KMS-11 (cell line): ENCODE measurements around the gene ZSWIM8.

Experiments
- H2AFZ ChIP-seq: fragments of 200-600 bp; sonication (generic); 2 replicates; pipeline ENCODE4 v1.6.1; 2016; ENCODE audit warnings: antibody characterized with exemption, mixed run types, low read depth
- H3K27ac ChIP-seq: fragments of 200-600 bp; sonication (generic); 2 replicates; pipeline ENCODE4 v1.6.1; 2016; ENCODE audit warnings: mild to moderate bottlenecking, mixed run types
- H3K27me3 ChIP-seq: fragments of 200-600 bp; sonication (generic); 2 replicates; pipeline ENCODE4 v1.6.1; 2017; ENCODE audit warnings: mild to moderate bottlenecking, low read depth, mixed run types, moderate library complexity; ENCODE audit not compliant: insufficient read depth
- H3K36me3 ChIP-seq: fragments of 200-600 bp; sonication (generic); 2 replicates; pipeline ENCODE4 v1.6.1; 2017; ENCODE audit warnings: mild to moderate bottlenecking, mixed run types; ENCODE audit not compliant: insufficient read depth
- H3K4me1 ChIP-seq: fragments of 200-600 bp; sonication (generic); 2 replicates; pipeline ENCODE4 v1.6.1; 2016; ENCODE audit warnings: mild to moderate bottlenecking, low read depth, mixed run types; ENCODE audit not compliant: poor library complexity, severe bottlenecking
- H3K4me2 ChIP-seq: fragments of 200-600 bp; sonication (generic); 2 replicates; pipeline ENCODE4 v1.7.0; 2016; ENCODE audit warnings: mild to moderate bottlenecking, mixed run types
- H3K4me3 ChIP-seq: fragments of 200-600 bp; sonication (generic); IDR thresholded peaks from 2 replicates; pipeline ENCODE4 v1.6.1; 2017; ENCODE audit warnings: low read depth, low read length, mixed read lengths; ENCODE audit not compliant: insufficient read depth
- H3K79me2 ChIP-seq: fragments of 200-600 bp; sonication (generic); 2 replicates; pipeline ENCODE4 v1.6.1; 2016; ENCODE audit warnings: low read depth, mixed run types; ENCODE audit not compliant: insufficient read depth
- H3K9ac ChIP-seq: fragments of 200-600 bp; sonication (generic); 2 replicates; pipeline ENCODE4 v1.6.1; 2016; ENCODE audit warnings: mild to moderate bottlenecking, mixed run types
- H4K20me1 ChIP-seq: fragments of 200-600 bp; sonication (generic); 2 replicates; pipeline ENCODE4 v1.6.1; 2016; ENCODE audit warnings: mild to moderate bottlenecking, mixed run types; ENCODE audit not compliant: insufficient read depth
- TF ChIP-seq, protein P1 (sequence below): fragments of 200-600 bp; sonication (generic); conservative IDR thresholded peaks from 2 replicates; pipeline ENCODE4 v1.6.1; 2017; ENCODE audit warnings: low read depth, mild to moderate bottlenecking, antibody characterized with exemption, low read length, moderate library complexity, mixed read lengths

Gene ZSWIM8

DNA sequence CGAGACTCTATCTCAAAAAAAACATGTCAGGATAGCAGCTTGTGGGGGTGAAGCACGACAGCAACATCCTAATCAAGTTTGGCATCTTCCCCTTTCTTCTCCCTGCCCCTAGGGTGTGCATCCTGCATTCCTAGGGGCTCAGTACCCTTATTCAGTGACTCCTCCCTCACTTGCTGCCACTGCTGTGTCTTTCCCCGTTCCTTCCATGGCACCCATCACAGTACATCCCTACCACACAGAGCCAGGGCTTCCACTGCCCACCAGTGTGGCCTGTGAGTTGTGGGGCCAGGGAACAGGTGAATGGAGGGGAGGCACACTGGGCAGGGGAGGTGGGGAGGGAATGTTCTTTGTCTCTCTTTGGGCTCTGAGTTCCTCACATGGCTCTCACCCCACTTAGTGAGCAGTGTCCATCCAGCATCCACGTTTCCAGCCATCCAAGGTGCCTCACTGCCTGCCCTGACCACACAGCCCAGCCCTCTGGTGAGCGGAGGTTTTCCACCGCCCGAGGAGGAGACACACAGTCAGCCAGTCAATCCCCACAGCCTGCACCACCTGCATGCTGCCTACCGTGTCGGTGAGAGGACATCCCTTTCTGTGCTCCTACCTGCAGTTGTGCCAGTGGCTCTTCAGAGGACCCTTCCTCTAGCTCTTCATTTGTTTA, 14.6 kb downstream of the ZSWIM8 start:
- Histone ChIP-seq H3K4me3 (no peak overlapping the region), H3K4me1 (peaks cover 24% of the 10 kb centered on the region), H4K20me1 (no peaks in the 10 kb centered on the region), H3K27me3 (no peaks in the 10 kb centered on the region), H3K79me2 (no peaks in the 10 kb centered on the region), H3K27ac (no peak overlapping the region), H3K4me2 (no peak overlapping the region), H3K36me3 (no peaks in the 10 kb centered on the region), H3K9ac (no peak overlapping the region), H2AFZ (no peak overlapping the region)
- TF ChIP-seq, protein P1, sequence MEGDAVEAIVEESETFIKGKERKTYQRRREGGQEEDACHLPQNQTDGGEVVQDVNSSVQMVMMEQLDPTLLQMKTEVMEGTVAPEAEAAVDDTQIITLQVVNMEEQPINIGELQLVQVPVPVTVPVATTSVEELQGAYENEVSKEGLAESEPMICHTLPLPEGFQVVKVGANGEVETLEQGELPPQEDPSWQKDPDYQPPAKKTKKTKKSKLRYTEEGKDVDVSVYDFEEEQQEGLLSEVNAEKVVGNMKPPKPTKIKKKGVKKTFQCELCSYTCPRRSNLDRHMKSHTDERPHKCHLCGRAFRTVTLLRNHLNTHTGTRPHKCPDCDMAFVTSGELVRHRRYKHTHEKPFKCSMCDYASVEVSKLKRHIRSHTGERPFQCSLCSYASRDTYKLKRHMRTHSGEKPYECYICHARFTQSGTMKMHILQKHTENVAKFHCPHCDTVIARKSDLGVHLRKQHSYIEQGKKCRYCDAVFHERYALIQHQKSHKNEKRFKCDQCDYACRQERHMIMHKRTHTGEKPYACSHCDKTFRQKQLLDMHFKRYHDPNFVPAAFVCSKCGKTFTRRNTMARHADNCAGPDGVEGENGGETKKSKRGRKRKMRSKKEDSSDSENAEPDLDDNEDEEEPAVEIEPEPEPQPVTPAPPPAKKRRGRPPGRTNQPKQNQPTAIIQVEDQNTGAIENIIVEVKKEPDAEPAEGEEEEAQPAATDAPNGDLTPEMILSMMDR, result no peak

DNA sequence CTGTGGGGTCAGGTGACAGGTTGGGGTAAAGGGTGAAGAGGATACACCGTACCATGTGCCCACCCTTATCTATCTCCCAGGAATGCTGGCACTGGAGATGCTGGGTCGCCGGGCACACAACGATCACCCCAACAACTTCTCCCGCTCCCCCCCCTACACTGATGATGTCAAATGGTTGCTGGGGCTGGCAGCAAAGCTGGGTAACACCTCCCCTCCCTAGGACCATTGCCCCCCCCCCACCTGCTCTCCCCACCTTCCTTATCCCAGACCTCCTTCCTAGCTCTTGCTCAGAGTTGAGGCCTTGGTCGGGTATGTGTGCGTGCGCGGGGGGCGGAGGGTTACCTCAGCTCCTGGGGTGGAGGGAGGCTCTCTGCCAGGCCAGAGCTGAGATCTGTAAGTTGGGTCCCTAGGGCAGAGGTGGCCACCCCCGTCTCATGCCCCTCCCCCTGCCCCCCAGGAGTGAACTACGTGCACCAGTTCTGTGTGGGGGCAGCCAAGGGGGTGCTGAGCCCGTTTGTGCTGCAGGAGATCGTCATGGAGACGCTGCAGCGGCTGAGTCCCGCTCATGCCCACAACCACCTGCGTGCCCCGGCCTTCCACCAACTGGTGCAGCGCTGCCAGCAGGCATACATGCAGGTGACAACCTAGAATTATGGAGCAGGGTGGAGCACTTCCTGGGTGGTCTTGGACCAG, 15.3 kb downstream of the ZSWIM8 start:
- H3K27me3 ChIP-seq, result no peaks in the 10 kb centered on the region
- H3K79me2 ChIP-seq, result no peaks in the 10 kb centered on the region
- H3K4me2 ChIP-seq, result no peak overlapping the region
- no peak overlapping the region for H3K4me3 ChIP-seq
- H3K27ac ChIP-seq, result no peak overlapping the region
- H3K9ac ChIP-seq, result no peak overlapping the region
- no peak overlapping the region for H2AFZ ChIP-seq
- TF ChIP-seq, protein P1, result no peak
- H4K20me1 ChIP-seq, result no peaks in the 10 kb centered on the region
- H3K4me1 ChIP-seq, result peaks cover 31% of the 10 kb centered on the region
- H3K36me3 ChIP-seq, result no peaks in the 10 kb centered on the region

DNA sequence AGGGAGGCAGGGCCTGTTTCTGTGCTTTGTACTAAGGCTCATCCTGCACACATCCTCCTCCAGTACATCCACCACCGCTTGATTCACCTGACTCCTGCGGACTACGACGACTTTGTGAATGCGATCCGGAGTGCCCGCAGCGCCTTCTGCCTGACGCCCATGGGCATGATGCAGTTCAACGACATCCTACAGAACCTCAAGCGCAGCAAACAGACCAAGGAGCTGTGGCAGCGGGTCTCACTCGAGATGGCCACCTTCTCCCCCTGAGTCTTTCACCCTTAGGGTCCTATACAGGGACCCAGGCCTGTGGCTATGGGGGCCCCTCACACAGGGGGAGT, 15.8 kb downstream of the ZSWIM8 start:
- TF ChIP-seq, protein P1, result no peak
- no peaks in the 10 kb centered on the region for H3K79me2 ChIP-seq
- H3K4me3 ChIP-seq, result no peak overlapping the region
- no peak overlapping the region for H3K9ac ChIP-seq
- peaks cover 34% of the 10 kb centered on the region for H3K4me1 ChIP-seq
- no peak overlapping the region for H2AFZ ChIP-seq
- no peaks in the 10 kb centered on the region for H3K36me3 ChIP-seq
- H3K27me3 ChIP-seq, result no peaks in the 10 kb centered on the region
- H3K27ac ChIP-seq, result no peak overlapping the region
- H3K4me2 ChIP-seq, result no peak overlapping the region
- no peaks in the 10 kb centered on the region for H4K20me1 ChIP-seq

DNA sequence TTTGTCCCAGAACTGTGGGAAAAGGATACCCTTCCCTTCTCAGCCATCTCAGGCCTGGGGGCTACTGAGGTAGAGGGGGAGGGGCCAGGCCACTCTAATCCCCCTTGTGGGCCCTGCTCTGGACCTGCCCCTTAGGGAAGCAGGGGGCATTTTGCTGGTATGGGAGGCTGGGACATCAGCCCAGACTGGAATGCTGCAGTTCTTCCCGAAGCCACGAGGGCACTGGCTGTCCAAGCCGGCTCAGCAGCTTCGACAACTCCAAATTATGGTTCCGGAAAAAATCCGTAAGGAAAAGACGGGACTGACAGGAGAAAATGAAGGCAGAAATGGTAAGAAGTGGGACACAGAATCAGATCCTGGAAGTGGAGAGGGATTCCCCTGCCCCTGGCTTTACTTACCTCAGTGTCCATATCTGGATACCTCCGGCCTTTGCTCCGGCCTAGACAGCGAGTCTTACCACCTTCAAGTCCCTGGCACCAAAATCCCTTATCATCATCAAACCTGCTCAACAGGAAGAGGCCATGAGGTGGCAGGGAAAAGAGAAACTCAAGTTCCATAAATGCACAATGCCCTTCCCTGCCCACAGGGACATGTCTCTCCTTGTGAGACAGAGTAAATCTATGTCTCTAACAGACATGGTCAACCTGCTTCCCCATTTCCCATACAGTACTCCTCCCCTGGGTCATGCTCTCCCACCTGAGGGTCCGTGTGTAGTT, 17.0 kb downstream of the ZSWIM8 start:
- Histone ChIP-seq H3K4me3 (no peak overlapping the region), H3K4me2 (no peak overlapping the region), H3K79me2 (no peaks in the 10 kb centered on the region), H3K4me1 (peaks cover 34% of the 10 kb centered on the region), H3K36me3 (no peaks in the 10 kb centered on the region), H2AFZ (no peak overlapping the region), H3K9ac (no peak overlapping the region), H3K27me3 (no peaks in the 10 kb centered on the region), H4K20me1 (no peaks in the 10 kb centered on the region), H3K27ac (no peak overlapping the region)
- TF ChIP-seq, protein P1, result no peak
